PC-9 (cell line): Measurements from ENCODE around the gene ADGRL3. TPM values are rescaled to one million over a fixed set of nuclear protein-coding genes. Genes with fewer than 3 reads are reported as not detected.

ENCODE experiments used
- BruUV-seq: library from RNA; stranded (reverse); fragments of 400-500 nt; replicated peaks from 2 replicates; lab custom pipeline; 2021; lab: Mats Ljungman, UMichigan
- CTCF ChIA-PET: fragments of 300-600 bp; sonication (Branson Sonifier 250); formaldehyde crosslinking; loops from one replicate; lab custom pipeline; 2022; ENCODE audit warnings: antibody characterized with exemption; lab: Charles Lee
- POLR2A ChIA-PET: fragments of 300-600 bp; sonication (Branson Sonifier 250); formaldehyde crosslinking; loops from one replicate; lab custom pipeline; 2022; ENCODE audit warnings: antibody characterized with exemption; ENCODE audit not compliant: unreplicated experiment; lab: Charles Lee
- DNase-seq, 2 experiments: peaks; one replicate each; pipeline versions ENCODE4 v3.0.0 to v3.0.0-alpha.2; 2015 to 2022; ENCODE audit warnings: mixed read lengths in 1 of 2
- H2AFZ ChIP-seq: fragments of 200-600 bp; sonication (generic); 2 replicates; pipeline ENCODE4 v1.8.1; 2017; ENCODE audit warnings: antibody characterized with exemption
- H3F3A ChIP-seq: fragments of 200-600 bp; sonication (generic); 2 replicates; pipeline ENCODE4 v1.8.1; 2017; ENCODE audit warnings: antibody characterized with exemption, mild to moderate bottlenecking, low read depth; ENCODE audit not compliant: insufficient read depth
- H3K27ac ChIP-seq: fragments of 200-600 bp; sonication (generic); 2 replicates; pipeline ENCODE4 v1.6.1; 2016; ENCODE audit warnings: mixed run types
- H3K27me3 ChIP-seq: fragments of 200-600 bp; sonication (generic); 2 replicates; pipeline ENCODE4 v1.6.1; 2016; ENCODE audit warnings: low read depth, mixed run types; ENCODE audit not compliant: insufficient read depth
- H3K36me3 ChIP-seq: fragments of 200-600 bp; sonication (generic); 2 replicates; pipeline ENCODE4 v1.6.1; 2016; ENCODE audit warnings: low read depth, mixed run types
- H3K4me1 ChIP-seq: fragments of 200-600 bp; sonication (generic); replicated peaks from 2 replicates; pipeline ENCODE4 v1.6.1; 2016; ENCODE audit warnings: mixed run types; ENCODE audit not compliant: insufficient read depth
- H3K4me2 ChIP-seq: fragments of 200-600 bp; sonication (generic); 2 replicates; pipeline ENCODE4 v1.6.1; 2017; ENCODE audit warnings: mixed run types
- H3K4me3 ChIP-seq: fragments of 200-600 bp; sonication (generic); 2 replicates; pipeline ENCODE4 v1.6.1; 2016; ENCODE audit warnings: mixed run types
- H3K79me2 ChIP-seq: fragments of 200-600 bp; sonication (generic); 2 replicates; pipeline ENCODE4 v1.6.1; 2017; ENCODE audit warnings: low read depth, mixed run types
- H3K9me2 ChIP-seq: fragments of 200-600 bp; sonication (generic); 2 replicates; pipeline ENCODE4 v1.8.1; 2017; ENCODE audit warnings: mild to moderate bottlenecking; ENCODE audit not compliant: insufficient read depth
- H3K9me3 ChIP-seq: fragments of 200-600 bp; sonication (generic); 2 replicates; pipeline ENCODE4 v1.8.1; 2016; ENCODE audit warnings: low read depth; ENCODE audit not compliant: insufficient read depth
- H4K20me1 ChIP-seq: fragments of 200-600 bp; sonication (generic); 2 replicates; pipeline ENCODE4 v1.8.1; 2017; ENCODE audit not compliant: insufficient read depth
- EZH2 ChIP-seq: fragments of 200-600 bp; sonication (generic); IDR thresholded peaks from 2 replicates; pipeline ENCODE4 v1.8.0; 2017; ENCODE audit warnings: antibody characterized with exemption, low read depth
- intact Hi-C: fragments of 100-400 bp; cut with micrococcal nuclease; formaldehyde crosslinking; loops from one replicate; pipeline ENCODE4 v1.10.0; 2022; ENCODE audit not compliant: unreplicated experiment
- total RNA-seq: library from RNA; stranded (reverse); gene quantifications from 2 replicates; pipeline ENCODE4 v1.2.3, GENCODE V29; 2021
- TF ChIP-seq, protein P1 (sequence below): fragments of 200-600 bp; sonication (generic); conservative IDR thresholded peaks from 2 replicates; pipeline ENCODE4 v1.6.1; 2017; ENCODE audit warnings: mixed run types, antibody characterized with exemption, mild to moderate bottlenecking, moderate library complexity

ADGRL3 gene
- total RNA-seq, 1 experiment from 2014 or later = 1.6 TPM

DNA sequence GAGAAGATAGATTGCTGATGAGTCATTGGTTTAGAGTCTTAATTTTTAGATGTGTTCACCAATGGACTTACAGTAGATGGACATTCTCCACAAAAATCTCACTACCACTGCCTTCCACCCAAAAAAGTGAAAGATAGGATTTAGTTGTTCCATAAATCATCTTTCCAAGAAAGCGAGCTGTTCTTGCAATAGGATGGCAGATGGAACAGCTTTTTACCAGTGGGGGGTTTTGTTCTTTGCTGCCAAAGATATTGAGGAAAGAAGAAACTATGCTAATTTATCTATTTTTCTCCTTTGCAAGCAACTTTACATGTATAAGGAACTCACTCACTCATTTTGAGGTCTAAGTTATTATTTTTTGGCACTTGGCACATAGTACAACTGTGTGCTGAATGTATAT lies 109.5 kb downstream of the ADGRL3 start:
- CTCF ChIA-PET = no interaction called here
- no peaks in the 10 kb centered on the region for H3F3A ChIP-seq
- H3K9me3 ChIP-seq = no peaks in the 10 kb centered on the region
- no peak overlapping the region for H3K4me2 ChIP-seq
- no peaks in the 10 kb centered on the region for H3K79me2 ChIP-seq
- no peaks in the 10 kb centered on the region for H3K4me1 ChIP-seq
- H3K36me3 ChIP-seq = no peaks in the 10 kb centered on the region
- TF ChIP-seq, protein P1, sequence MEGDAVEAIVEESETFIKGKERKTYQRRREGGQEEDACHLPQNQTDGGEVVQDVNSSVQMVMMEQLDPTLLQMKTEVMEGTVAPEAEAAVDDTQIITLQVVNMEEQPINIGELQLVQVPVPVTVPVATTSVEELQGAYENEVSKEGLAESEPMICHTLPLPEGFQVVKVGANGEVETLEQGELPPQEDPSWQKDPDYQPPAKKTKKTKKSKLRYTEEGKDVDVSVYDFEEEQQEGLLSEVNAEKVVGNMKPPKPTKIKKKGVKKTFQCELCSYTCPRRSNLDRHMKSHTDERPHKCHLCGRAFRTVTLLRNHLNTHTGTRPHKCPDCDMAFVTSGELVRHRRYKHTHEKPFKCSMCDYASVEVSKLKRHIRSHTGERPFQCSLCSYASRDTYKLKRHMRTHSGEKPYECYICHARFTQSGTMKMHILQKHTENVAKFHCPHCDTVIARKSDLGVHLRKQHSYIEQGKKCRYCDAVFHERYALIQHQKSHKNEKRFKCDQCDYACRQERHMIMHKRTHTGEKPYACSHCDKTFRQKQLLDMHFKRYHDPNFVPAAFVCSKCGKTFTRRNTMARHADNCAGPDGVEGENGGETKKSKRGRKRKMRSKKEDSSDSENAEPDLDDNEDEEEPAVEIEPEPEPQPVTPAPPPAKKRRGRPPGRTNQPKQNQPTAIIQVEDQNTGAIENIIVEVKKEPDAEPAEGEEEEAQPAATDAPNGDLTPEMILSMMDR = no peak
- TF ChIP-seq EZH2 = no peak
- H2AFZ ChIP-seq = no peak overlapping the region
- no peak overlapping the region for H3K4me3 ChIP-seq
- no peaks in the 10 kb centered on the region for H4K20me1 ChIP-seq
- no peaks in the 10 kb centered on the region for H3K27me3 ChIP-seq
- H3K27ac ChIP-seq = no peak overlapping the region
- intact Hi-C loops = no loop called here
- H3K9me2 ChIP-seq = no peaks in the 10 kb centered on the region
- no TSS peak for BruUV-seq
- DNase-seq = no peak
- POLR2A ChIA-PET = no interaction called here

DNA sequence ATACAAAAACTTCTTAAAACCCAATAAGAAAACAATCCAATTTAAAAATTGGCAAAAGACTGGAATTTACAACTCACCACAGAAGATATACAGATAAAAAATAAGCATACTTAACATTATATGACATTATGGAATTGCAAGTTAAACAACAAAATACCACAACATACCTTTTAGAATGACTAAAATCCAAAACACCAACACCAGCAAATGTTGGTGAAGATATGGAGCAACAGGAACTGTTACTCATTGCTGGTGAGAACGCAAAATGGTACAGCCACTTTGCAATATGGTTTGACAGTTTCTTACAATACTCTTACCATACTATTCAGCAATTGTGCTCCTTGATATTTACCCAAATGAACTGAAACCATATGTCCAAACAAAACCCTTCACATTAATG lies 112.4 kb downstream of the ADGRL3 start:
- H4K20me1 ChIP-seq = no peaks in the 10 kb centered on the region
- POLR2A ChIA-PET = no interaction called here
- H3K27me3 ChIP-seq = no peaks in the 10 kb centered on the region
- CTCF ChIA-PET = no interaction called here
- H3K9me2 ChIP-seq = no peaks in the 10 kb centered on the region
- no peaks in the 10 kb centered on the region for H3K9me3 ChIP-seq
- no peak for TF ChIP-seq EZH2
- TF ChIP-seq, protein P1 = no peak
- no peaks in the 10 kb centered on the region for H3F3A ChIP-seq
- no peaks in the 10 kb centered on the region for H3K79me2 ChIP-seq
- H3K36me3 ChIP-seq = no peaks in the 10 kb centered on the region
- no peak for DNase-seq
- no peak overlapping the region for H2AFZ ChIP-seq
- H3K4me1 ChIP-seq = no peaks in the 10 kb centered on the region
- intact Hi-C loops = no loop called here
- no peak overlapping the region for H3K27ac ChIP-seq
- no peak overlapping the region for H3K4me2 ChIP-seq
- no TSS peak for BruUV-seq
- H3K4me3 ChIP-seq = no peak overlapping the region

DNA sequence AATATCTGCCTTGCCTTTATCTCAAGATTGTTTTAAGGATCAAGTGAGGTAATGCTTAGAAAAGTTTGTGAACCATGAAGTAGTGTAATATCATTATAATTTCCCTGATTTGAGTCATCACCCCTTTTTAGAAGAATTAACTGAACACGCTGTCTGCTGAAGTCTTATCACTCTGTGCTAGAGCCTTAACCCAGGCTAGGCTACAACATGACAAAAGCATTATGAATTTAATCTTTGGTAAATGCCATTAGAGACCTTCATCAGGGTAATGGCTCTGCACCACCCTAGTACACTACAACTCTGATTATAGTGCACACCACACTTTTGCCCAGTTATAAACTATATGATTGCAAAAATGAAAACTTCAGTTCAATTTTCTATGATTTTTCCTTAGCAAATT lies 118.3 kb downstream of the ADGRL3 start:
- H3K27me3 ChIP-seq = no peaks in the 10 kb centered on the region
- H3K9me2 ChIP-seq = no peaks in the 10 kb centered on the region
- H3K4me1 ChIP-seq = no peaks in the 10 kb centered on the region
- ChIA-PET POLR2A (no interaction called here), CTCF (no interaction called here)
- BruUV-seq = no TSS peak
- no peaks in the 10 kb centered on the region for H3F3A ChIP-seq
- no peak overlapping the region for H3K4me2 ChIP-seq
- H4K20me1 ChIP-seq = no peaks in the 10 kb centered on the region
- no peak for DNase-seq
- H3K79me2 ChIP-seq = no peaks in the 10 kb centered on the region
- intact Hi-C loops = no loop called here
- no peak overlapping the region for H3K4me3 ChIP-seq
- no peak overlapping the region for H3K27ac ChIP-seq
- H3K36me3 ChIP-seq = no peaks in the 10 kb centered on the region
- no peaks in the 10 kb centered on the region for H3K9me3 ChIP-seq
- TF ChIP-seq, protein P1 = no peak
- TF ChIP-seq EZH2 = no peak
- H2AFZ ChIP-seq = no peak overlapping the region
